Midbrain (tissue), 1 donor: Measurements from ENCODE around the gene MOGAT3.

Source experiments
- DNase-seq: peaks from one replicate; lab custom pipeline; 2025; lab: John Stamatoyannopoulos, UW

MOGAT3 gene

DNA sequence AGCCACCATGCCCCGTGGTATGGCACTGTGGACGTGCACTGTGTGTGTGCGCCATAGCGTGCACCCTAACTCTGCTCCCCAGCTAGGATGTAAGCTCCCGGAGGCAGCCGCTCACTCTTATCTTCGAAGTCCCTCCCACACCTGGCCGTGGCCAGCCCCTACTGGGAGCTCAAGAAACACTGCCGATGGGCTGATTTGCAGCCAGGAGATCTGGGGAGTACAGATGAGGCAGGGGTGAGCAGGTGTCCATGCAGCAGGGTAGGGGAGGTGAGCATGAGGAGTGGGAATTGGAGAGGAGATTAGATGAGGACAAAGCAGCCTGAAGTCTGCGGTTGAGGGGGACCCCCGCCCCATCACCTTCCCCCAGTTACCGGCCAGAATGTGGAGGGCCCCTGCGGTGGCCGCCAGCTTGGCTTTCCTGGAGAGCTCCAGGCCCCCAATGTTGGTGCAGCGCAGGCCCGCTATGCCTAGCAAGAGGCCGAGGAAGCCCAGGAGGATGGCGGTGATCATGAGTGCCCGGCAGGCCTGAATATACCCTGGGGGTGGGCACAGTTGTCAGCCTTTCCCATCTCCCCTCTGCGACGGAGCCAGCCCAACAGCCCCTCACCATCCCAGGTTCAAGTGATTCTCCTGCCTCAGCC, 33.2 kb upstream of the MOGAT3 start:
- no peak for DNase-seq

DNA sequence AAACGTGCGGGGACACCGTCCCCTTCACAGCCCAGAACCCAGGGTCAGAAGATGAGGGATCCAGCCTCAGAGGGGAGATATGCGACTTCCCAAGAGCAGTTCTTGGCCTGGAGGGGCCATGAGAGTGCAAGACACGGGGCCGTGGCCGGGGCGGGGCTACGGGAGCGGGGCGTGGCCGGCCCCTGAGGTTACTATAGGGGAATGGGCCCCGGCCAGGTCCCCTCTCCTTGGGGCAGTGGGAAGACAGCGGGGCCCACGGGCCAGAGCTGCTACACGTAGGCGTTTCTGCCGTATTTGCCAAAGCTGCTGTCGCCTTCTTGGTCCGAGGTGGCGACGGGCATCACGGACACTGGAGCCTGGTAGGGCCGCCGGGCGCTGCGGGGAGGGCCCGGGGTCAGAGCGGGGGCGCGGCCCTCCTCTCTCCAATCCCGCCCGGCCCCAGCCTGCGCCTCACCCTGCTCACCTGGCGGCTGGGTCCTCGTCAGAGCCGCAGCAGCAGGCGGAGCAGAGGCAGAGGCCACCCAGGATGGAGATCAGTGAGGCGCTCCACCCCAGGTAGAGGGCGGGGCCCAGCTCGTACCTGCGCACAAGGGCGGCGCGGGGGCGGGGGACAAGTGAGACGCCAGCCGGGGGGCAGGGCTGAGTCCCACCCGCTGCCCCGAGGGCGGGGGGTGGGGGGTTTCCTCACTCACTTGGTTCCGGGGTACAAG, 31.5 kb upstream of the MOGAT3 start:
- DNase-seq = no peak

DNA sequence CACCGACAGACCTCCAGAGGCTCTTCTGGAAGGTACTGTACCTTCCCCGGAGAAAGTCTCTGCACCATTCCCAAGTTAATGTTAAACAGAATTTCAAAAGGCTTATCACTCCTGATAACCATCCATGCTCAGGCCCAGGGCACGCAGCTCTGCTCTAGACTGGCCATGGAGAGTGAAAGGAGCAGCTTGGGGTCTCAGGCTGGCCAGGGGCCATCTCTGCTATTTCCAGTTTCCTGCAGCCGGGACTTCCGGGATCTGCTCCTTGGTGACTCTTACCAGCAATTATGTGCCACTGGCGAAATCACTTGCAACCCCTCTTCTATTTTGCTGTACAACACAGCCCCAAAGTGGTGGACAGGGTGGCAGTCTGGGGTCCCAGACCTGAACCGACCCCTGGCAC, 30.8 kb upstream of the MOGAT3 start:
- no peak for DNase-seq

DNA sequence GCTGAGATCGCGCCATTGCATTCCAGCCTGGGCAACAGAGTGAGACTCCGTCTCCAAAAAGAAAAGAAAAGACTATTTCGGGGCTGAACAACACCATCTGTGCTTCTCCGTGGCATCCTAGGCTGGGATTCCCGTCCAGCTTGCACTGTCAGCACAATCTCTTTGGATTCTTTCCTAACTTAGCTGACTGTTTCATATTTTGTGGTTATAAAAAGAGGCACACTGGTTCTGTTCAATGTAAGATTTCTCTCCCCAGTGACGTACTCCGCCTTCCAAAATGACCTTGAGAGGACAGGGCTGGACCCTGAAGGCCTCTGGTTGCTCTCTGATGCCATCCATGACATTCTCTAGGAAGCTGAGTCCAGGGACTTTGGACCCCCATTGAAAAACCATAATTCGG, 25.9 kb upstream of the MOGAT3 start:
- DNase-seq = no peak

DNA sequence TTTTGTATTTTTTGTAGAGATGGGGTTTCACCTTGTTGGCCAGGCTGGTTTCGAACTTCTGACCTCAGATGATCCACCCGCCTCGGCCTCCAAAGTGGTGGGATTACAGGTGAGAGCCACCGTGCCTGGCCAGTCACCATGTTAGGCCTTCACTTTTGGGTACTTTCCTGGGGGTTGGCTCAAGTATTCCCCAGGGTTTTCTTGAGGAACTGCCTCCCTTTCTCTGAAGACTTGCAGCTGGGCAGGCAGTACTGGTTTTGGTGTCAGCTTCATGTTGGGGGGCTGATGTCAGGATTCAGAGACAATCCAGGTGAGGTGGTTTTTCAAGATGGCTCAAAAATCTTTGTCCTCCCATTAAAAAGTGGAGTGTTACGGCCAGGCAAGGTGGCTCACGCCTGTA, 24.8 kb upstream of the MOGAT3 start:
- DNase-seq = no peak

DNA sequence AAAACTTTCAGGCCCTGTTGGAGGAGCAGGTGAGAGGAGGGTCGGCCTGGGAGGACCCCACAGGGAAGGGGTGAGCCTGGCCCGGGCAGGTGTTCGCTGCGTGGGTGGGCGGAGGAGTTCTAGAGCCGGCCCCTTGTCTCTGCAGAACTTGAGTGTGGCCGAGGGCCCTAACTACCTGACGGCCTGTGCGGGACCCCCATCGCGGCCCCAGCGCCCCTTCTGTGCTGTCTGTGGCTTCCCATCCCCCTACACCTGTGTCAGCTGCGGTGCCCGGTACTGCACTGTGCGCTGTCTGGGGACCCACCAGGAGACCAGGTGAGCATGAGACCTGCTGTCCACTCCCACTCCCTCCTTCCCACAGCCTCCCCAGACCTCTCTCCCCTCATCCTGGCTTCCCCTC, 22.7 kb upstream of the MOGAT3 start:
- no peak for DNase-seq

DNA sequence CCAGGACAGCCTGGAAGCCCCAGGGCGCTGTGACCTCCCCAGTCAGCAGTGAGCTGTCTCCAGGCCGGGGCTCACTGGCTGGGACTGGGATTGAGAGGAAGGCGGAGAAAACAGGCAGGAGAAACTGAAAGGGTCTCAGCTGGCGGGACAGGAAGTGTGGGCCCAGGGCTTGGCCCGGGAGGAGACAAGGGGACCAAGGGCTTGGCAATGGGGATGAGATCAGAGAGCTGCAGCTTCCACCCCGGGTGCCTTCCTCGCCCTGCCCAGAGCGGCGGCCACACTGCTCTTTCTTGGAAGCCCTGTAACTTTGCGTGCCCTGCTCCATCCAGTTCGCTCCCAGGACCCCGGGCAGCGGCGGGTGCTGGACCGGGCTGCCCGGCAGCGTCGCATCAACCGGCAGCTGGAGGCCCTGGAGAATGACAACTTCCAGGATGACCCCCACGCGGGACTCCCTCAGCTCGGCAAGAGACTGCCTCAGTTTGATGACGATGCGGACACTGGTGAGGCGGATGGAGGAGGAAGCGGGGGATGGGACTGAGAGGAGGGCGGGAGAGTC, 21.5 kb upstream of the MOGAT3 start:
- no peak for DNase-seq

DNA sequence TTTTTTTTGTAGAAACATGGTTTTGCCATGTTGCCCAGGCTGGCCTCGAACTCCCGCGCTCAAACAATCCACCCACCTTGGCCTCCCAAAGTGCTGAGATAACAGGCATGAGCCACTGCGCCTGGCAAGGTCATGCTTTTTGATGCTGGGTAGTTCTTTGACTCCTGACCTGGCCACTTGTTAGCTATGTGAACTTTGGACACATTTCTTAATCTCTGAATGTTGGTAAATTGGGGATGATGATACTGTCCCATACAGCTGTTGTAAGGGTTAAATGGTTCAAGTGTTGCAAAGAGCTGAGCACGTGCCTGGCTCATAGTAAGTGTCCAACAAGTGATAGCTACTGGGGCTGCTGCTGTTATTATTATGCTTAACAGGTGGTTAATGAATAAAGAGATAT, 19.5 kb upstream of the MOGAT3 start:
- no peak for DNase-seq

DNA sequence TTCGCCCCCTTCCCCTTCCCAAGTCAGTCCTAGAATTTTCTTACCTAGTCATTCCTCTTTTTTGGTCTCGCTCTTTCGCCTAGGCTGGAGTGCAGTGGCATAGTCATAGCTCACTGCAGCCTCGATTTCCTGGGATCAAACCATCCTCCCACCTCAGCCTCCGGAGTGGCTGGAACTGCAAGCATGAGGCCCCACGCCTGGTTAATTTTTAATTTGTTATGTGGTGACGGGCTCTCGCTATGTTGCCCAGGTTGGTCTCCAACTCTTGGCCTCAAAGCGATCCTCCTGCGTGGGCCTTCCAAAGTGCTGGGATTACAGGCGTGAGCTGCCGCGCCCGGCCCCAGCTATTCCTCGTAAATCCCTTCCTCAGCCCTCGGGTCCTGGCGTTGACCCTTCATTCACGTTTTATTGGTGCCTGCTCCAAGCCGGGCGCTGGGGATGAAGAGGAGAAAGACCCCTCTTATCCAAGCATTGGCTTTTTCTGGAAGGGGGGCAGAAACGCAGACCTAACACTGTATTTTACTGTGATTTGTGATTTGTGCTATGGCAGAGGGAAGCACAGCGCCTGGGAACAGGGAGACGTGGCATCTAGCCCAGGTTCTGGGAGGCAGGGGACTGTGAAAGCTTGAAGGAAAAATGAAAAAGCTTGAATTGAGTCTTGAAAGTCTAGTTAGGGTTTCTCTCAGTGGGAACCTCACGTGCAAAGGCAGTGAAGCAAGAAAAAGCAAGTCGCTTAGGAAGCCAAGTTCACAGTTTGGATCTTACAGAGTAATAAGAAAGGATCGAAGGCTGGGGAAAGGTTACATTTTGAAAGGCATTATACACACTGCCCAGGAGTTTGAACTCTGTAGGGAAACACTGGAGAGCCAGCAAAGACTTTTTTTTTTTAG, 17.6 kb upstream of the MOGAT3 start:
- no peak for DNase-seq

DNA sequence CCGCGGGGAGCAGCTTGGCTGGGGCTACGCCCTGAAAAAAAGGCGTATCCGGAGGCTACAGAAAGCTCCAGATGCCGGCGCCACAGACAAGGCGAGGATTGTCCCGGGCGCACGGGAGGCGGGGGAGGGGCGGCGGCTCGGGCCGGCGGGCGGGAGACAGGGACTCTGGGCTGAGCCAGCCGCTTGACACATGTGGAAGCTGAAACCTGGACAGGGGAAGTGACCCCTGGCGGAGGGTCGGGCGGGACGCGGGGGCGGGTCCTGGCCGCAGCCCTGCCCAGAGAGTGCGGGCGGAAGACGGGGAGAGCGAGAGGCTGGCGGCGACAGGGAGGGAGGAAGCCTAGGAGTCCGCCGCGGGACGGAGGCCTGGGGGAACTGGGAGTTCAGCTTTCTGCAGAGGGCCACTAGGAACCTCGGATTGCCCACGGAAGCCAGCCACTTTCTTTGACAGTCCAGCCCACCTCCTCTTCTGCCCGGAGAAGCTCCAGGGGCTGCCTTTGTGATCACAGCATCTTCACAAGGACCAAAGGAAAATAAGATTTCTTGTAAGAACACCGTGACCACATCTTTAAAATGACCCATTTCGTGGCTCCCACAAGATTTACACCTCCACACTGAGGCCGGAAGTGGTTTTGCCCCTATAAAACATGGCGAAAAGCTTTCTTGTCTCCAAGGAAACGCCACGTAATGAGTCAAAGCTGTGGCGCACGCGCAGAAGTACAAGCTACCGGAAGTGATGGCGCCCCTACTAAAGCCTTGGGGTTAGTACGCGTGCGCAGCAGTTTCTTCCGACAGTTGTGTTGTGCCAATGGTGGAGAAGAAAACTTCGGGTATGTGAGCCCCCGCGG, 16.8 kb upstream of the MOGAT3 start, which contains the start of the genes PLOD3 and ZNHIT1:
Gene PLOD3, minus strand, starts transcription at position 194 of the 848 bp plus-strand sequence. CDS start 307 bp downstream, outside the sequence.
Gene ZNHIT1, plus strand, starts transcription at position 778 of the 848 bp plus-strand sequence. Its CDS starts 31 bp downstream, at position 809.
- peak; percentile 98 for DNase-seq

DNA sequence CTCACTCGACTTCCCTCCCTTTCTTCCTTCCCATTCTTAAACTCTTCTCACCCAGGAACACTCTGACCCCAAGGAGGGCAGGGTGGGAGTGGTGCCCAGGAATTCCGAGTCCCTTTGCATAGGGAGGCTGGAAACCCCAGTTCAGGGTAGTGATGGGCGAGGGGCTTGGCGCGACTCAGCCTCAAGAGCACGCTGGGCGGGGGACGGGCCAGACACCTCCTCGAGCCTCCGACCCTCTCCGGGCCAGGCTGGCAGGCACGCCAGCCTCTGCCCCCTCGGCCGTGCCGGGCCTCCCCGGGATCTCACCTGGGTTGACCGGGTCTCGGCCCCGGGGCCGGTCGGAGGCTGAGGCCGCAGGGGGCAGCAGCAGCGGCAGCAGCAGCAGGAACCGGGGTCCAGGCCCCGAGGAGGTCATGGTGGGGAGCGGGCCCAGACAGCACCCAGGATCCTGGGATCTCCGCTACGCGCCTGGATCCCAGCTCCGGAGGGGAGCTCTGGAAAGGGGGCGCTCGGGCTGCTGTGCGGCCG, 16.1 kb upstream of the MOGAT3 start:
- DNase-seq = no peak

DNA sequence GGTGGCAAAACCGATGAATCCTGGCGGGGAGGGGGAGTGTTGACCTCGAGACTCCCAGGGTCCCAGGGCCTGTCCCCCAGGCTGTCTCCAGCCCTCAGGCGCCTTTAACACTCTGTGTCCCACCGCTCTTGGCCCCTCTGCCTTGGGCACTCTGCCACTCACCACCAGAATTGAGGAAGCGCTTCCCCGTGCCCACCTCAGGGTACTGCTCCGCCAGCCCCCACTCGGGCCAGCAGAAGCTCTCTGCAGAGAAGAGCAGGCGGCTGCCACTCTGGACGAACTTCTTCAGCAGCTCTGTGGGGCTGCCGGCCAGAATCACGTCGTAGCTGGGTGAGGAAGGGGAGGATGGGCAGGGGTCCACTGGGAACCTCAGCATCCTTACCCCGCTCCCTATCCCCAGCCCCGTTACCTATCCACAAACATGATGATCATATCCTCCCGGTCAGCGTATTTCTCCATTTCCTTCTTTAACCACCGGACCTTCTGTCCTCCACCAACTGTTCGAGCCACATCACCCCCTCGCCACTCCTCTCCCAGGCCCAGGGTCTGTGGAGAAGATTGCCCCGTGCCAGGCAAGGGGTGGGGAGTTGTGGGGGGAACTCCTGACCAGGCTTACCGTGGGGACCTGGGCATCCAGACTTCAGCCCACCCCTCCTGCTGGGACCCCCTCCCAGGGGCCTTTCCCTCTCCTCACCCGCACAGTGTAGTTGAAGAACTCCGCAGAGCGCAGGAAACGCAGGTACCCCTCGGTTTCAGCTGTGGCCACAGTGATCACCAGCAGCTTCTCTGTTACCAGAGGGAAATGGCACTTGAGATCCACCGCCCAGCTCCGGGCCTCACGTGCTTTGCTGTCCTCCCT, 15.4 kb upstream of the MOGAT3 start:
- DNase-seq = no peak

DNA sequence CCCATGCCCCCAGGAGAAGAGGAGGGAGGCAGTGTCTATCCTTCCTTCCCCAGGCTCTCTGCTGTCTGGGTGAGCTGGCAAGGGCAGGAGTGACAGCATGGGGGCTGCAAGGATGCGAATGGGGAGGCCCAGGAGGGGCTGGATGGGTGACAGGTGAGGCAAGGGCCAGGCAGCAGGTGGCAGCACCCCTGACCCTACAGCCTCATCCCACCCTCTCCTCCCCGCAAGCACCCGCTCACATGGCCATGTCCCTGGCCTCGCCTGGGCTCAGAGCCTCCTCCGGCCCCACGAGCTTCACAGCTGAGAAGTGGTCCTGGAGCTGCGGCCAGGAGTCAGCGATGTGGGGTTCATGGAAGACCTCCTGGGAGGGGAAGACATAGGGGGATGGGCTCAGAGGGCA, 11.2 kb upstream of the MOGAT3 start:
- no peak for DNase-seq

DNA sequence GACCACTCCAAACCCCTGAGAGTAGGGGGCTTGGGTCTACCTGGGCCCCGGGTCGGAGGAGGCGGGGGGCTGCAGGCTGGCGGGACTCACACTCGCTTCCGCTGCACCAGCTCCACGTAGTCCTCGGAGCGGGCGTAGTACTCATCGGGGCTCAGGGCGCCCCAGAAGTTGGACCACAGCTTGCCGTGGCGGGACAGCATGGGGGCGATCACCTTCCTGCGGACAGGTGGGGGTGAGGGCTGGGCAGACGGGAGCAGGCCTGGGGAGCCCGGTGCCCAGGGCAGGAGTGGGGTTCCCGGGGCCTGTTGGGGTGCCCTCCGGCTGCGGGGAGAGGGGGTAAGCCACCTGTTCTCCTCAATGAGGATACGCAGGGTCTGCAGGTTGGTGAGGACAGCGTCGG, 10.7 kb upstream of the MOGAT3 start:
- DNase-seq = no peak

DNA sequence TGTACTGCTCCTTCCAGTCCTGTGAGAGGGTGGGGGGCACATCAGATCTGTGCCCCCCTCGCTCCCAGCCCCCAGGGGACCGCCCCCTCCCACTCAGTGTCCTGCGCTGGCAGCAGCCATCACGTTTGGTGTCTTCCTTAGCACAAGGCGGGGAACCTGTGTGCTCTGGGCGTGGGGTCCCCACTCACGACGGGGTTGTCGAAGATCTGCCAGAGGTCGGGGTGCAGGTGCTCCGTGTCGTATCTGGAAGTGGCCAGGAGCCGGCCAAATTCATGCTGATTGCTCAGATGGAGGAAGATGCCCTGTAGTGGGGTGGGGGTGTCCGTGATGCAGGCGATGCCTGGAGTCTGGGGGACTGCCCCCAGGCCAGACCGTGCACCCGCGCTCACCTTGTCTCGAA, 9.3 kb upstream of the MOGAT3 start:
- no peak for DNase-seq

DNA sequence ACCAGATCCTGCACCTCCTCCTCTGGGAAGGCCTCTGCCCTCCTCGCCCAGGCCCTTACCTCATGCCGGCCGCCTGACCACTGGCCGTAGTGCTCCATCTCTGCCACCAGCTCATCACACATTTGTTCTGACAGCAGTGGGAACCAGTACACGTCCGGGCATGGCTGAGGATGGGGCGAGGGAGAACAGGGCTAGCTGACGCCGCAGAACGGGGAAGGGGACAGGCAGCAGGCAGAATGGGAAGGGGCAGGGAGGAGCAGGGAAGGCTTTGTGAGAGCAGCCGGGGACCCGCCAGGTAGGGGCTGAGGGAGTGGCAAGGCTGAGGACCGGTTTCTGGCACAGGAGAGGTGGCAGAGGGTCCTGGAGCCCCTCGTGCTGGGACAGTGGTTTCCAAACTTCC, 8.0 kb upstream of the MOGAT3 start:
- no peak for DNase-seq

DNA sequence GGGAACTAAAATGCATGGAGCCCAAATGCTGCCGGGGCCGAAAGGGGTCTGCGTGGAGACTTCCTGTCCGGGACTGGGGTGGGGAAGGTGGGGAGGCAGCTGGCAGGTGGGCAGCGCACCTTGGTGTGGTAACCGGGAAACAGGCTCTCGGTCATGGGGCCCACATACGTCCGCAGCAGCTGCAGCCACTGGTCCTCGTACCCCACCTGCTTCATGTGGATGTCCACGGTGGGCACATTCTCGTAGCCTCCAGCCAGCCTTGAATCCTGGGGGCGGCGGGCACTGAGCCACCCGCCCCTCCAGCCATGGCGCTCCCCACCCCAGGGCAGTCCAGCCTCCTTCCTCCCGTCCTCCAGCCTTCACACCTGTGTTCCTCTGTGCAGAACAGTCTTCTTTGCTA, 6.6 kb upstream of the MOGAT3 start:
- no peak for DNase-seq

DNA sequence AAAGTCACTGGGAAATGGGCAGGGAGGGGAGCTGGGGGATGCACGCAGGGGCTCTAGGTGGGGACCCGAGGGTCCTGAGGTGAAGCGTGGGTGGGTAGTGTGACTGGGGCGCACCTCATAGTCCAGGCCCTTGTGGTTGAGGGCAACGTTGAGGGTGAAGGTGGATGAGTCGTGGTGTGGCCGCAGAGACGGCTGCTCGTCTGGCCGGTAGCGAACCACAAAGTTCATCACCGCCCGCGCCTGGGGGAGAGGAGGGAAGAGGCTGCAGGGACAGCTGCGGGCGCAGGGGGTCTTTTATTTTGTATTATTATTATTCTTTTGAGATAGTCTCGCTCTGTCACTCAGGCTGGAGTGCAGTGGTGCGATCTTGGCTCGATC, 5.8 kb upstream of the MOGAT3 start:
- DNase-seq = no peak

DNA sequence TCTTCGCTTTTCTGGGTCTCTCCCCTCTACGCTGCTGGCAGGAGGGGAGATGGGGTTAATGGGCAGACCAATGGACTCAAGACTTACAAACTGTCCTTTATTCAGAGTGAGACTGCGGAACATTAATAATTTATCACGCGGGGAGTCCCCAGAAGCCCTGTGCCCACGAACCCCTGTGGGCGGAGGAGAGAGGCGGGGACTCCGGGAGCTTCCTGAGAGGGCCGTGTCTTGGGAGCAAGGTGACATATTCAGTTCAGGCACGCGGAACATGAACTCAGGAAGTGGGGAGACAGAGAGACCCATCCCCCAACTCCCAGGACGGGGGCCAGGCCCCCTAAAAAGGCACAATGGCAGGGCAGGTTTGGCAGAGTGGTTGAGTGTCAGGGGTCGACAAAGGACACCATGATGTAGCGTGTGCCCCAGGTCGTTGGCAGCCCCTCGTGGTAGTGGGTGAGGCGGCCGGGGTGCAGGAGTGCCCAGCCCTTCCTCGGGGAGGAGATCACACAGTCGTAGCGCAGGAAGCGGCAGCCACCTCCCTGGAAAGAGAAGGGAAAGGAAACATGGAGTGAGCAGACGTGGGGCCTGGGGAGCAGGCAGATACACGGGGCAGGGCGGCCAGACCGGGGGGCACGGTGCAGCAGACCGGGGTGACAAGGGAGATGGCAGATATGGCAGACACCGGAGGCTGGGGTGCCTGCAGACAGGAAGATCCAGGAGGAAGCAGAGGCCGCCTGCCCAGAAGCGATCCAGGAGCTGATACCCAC, 5.2 kb upstream of the MOGAT3 start:
- no peak for DNase-seq
